GM10248 (cell line): ENCODE measurements around the gene ARHGEF1.

Experiments
- CTCF ChIA-PET: fragments of 300-600 bp; sonication (Branson Sonifier 250); formaldehyde crosslinking; extraction: SDS; loops from one replicate; lab custom pipeline; 2021; ENCODE audit warnings: antibody characterized with exemption; lab: Yijun Ruan, JAX
- POLR2A ChIA-PET: fragments of 350-650 bp; sonication (Branson Sonifier 250); formaldehyde crosslinking; extraction: SDS; loops from one replicate; lab custom pipeline; 2020; ENCODE audit warnings: antibody characterized with exemption; lab: Yijun Ruan, JAX
- DNase-seq: peaks from one replicate; pipeline ENCODE4 v3.0.0; 2012; ENCODE audit errors: extremely low spot score
- CTCF ChIP-seq: IDR thresholded peaks from 2 replicates; pipeline ENCODE4 v1.5.1; 2012; ENCODE audit warnings: mild to moderate bottlenecking, low read depth; ENCODE audit errors: extremely low read depth, missing control alignments, control extremely low read depth

ARHGEF1 gene

GRCh38 chr19:41933693-41934426 is 50.9 kb downstream of the ARHGEF1 start:
- CTCF ChIA-PET: interaction anchor here (0.8 to 6.2 kb wide), 10 partner anchors 9 to 107 kb away, joined by 3 to 35 read pairs (median 3); no protein-coding TSS in a partner anchor
- no peak for DNase-seq
- POLR2A ChIA-PET: interaction anchor here (1.5 kb wide), 1 partner anchor 69 kb away, joined by 4 read pairs; no protein-coding TSS in a partner anchor
- TF ChIP-seq CTCF: no peak

GRCh38 chr19:41934849-41935374 is 51.9 kb downstream of the ARHGEF1 start:
- POLR2A ChIA-PET: interaction anchor here (1.5 kb wide), 1 partner anchor 70 kb away, joined by 4 read pairs; no protein-coding TSS in a partner anchor
- TF ChIP-seq CTCF: peak; percentile 87
- CTCF ChIA-PET: interaction anchor here (1.0 to 6.2 kb wide), 7 partner anchors 8 to 108 kb away, joined by 3 to 35 read pairs (median 3); no protein-coding TSS in a partner anchor
- peak; percentile 89 for DNase-seq

DNA sequence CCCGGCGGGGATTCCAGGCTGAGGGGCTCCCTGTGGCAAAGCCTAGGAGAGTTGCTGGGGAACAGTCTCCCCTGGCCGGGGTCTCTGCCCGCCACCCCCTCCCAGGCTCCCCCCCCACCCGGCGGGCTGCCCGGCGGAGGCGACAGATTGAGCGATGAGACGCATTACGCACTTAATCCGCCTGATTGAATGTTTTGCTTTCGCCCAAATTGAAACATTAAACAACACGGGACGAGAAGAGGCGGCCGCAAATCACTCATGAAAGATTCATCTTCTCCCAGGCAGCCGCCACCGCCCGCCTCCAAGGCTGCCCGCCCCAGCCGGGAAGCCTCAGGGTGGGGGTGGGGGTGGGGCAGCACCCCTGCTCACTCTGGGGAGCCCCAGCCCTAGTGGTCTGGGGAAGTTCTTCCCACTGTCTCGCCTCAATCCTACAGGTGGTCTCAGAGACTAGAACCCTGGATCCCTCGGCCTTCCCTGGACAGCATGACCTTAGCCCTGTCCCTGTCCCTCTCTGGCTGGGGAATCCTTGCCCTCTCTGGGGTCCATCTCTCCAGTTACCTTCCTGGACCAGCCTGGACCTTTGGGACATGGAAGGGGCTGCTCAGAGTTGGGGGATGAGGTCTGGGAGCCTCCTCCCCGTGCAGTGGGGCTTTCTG is 52.9 kb downstream of the ARHGEF1 start:
- CTCF ChIA-PET: interaction anchor here (0.9 to 1.2 kb wide), 3 partner anchors 9 to 73 kb away, joined by 3 to 4 read pairs (median 3); no protein-coding TSS in a partner anchor

DNA sequence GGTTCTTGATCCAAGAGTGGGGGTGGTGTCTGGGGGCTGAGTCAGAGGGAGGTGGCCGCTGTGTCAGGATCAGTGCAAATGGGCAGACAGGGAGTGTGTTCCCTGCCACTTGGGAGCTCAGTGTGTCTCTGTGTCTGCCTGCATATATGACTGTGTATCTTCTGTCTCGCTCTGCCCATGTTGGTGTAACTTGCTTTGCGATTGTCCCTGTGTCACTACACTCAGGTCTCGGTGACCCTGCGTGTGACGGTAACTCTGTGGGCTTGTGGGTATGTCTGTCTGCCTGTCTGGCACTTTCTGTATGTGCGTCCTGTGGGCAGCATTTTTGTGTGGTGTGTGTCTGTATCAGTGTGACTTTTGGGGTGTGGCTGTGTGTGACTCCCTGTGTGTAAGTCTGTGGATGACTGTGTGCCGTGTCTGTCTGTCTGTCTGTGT is 53.4 kb downstream of the ARHGEF1 start:
- no peak for TF ChIP-seq CTCF
- ChIA-PET POLR2A (interaction anchor here (1.4 to 1.6 kb wide), 2 partner anchors 9 to 50 kb away, joined by 5 to 8 read pairs; no protein-coding TSS in a partner anchor), CTCF (interaction anchor here (0.9 to 2.1 kb wide), 8 partner anchors 9 to 74 kb away, joined by 3 to 10 read pairs (median 5); partner anchors contain the start of genes ERFL and RABAC1)
- DNase-seq: no peak

More for the DNA sequence above, 52.9 kb downstream of the ARHGEF1 start:
- no peak for DNase-seq
- TF ChIP-seq CTCF: no peak
- POLR2A ChIA-PET: interaction anchor here (1.6 kb wide), 1 partner anchor 50 kb away, joined by 5 read pairs; no protein-coding TSS in a partner anchor

GRCh38 chr19:41936961-41937360 is 54.0 kb downstream of the ARHGEF1 start:
- ChIA-PET CTCF (interaction anchor here (0.9 to 2.1 kb wide), 11 partner anchors 9 to 78 kb away, joined by 3 to 10 read pairs (median 4); partner anchors contain the start of genes ERFL, RABAC1 and RPS19), POLR2A (interaction anchor here (0.7 to 1.6 kb wide), 3 partner anchors 9 to 62 kb away, joined by 3 to 8 read pairs (median 5); no protein-coding TSS in a partner anchor)
- DNase-seq: no peak

More at GRCh38 chr19:41936961-41937360, 54.0 kb downstream of the ARHGEF1 start:
- no peak for TF ChIP-seq CTCF
